A673 (cell line): ENCODE measurements around the gene ABCC10.

Source experiments
- EZH2 ChIP-seq: fragments of 200-600 bp; sonication (generic); IDR thresholded peaks from 2 replicates; pipeline ENCODE4 v1.6.1; 2017; ENCODE audit warnings: borderline replicate concordance, low read depth, mild to moderate bottlenecking, mixed read lengths, antibody characterized with exemption, low read length; ENCODE audit not compliant: poor library complexity, severe bottlenecking
- TF ChIP-seq, protein P1 (sequence below): fragments of 300-800, 200-600 bp; sonication (generic); conservative IDR thresholded peaks from 2 replicates; pipeline ENCODE4 v1.5.1; 2017; ENCODE audit warnings: low read depth, mild to moderate bottlenecking, antibody characterized with exemption, low read length, moderate library complexity, mixed read lengths

DNA sequence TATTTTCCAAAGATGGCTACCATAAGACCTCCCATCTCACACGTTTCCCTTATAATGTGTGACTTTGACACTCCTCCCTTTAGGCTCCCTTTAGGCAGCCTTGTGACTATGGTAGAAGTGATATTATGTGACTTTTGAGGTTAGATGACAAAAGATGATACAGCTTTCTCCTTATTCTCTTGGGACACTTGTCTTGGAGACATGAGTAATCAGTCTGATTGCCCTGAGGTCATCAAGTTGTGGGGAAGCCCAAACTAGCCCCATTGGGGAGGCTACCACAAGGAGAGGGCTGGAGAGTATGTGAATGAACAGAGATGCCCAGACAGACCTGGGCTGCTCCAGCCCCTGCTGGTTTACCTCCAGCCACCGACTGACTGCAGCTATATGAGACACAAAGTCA is 38.6 kb downstream of the ABCC10 start:
- TF ChIP-seq, protein P1, sequence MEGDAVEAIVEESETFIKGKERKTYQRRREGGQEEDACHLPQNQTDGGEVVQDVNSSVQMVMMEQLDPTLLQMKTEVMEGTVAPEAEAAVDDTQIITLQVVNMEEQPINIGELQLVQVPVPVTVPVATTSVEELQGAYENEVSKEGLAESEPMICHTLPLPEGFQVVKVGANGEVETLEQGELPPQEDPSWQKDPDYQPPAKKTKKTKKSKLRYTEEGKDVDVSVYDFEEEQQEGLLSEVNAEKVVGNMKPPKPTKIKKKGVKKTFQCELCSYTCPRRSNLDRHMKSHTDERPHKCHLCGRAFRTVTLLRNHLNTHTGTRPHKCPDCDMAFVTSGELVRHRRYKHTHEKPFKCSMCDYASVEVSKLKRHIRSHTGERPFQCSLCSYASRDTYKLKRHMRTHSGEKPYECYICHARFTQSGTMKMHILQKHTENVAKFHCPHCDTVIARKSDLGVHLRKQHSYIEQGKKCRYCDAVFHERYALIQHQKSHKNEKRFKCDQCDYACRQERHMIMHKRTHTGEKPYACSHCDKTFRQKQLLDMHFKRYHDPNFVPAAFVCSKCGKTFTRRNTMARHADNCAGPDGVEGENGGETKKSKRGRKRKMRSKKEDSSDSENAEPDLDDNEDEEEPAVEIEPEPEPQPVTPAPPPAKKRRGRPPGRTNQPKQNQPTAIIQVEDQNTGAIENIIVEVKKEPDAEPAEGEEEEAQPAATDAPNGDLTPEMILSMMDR: no peak
- TF ChIP-seq EZH2: no peak
